IPS-20b (cell line): ENCODE measurements around the gene A3GALT2.
A peak's percentile ranks its signal among the peaks of the same experiment; 100 is the strongest.

Experiments used
- H3K27ac ChIP-seq: one replicate; pipeline ENCODE4 v1.5.1; 2013; ENCODE audit warnings: low read length
- H3K27me3 ChIP-seq: 2 replicates; pipeline ENCODE4 v1.6.1; 2013; ENCODE audit warnings: mild to moderate bottlenecking, low read length, inconsistent platforms; ENCODE audit not compliant: insufficient read depth
- H3K36me3 ChIP-seq: 2 replicates; pipeline ENCODE4 v1.6.1; 2013; ENCODE audit warnings: low read depth, mild to moderate bottlenecking, inconsistent platforms, low read length, moderate library complexity; ENCODE audit not compliant: insufficient read depth
- H3K4me1 ChIP-seq: 2 replicates; pipeline ENCODE4 v1.6.1; 2013; ENCODE audit warnings: mild to moderate bottlenecking, control low read depth, inconsistent platforms, low read length, moderate library complexity; ENCODE audit not compliant: insufficient read depth
- H3K4me3 ChIP-seq: 2 replicates; pipeline ENCODE4 v1.5.1; 2013; ENCODE audit warnings: mild to moderate bottlenecking, low read length, inconsistent platforms
- H3K9ac ChIP-seq: 2 replicates; pipeline ENCODE4 v1.6.1; 2013; ENCODE audit warnings: low read depth, mild to moderate bottlenecking, inconsistent platforms, low read length, moderate library complexity
- H3K9me3 ChIP-seq: 2 replicates; pipeline ENCODE4 v1.6.1; 2013; ENCODE audit warnings: mild to moderate bottlenecking, low read depth, low read length, inconsistent platforms; ENCODE audit not compliant: insufficient read depth

A3GALT2 gene

DNA sequence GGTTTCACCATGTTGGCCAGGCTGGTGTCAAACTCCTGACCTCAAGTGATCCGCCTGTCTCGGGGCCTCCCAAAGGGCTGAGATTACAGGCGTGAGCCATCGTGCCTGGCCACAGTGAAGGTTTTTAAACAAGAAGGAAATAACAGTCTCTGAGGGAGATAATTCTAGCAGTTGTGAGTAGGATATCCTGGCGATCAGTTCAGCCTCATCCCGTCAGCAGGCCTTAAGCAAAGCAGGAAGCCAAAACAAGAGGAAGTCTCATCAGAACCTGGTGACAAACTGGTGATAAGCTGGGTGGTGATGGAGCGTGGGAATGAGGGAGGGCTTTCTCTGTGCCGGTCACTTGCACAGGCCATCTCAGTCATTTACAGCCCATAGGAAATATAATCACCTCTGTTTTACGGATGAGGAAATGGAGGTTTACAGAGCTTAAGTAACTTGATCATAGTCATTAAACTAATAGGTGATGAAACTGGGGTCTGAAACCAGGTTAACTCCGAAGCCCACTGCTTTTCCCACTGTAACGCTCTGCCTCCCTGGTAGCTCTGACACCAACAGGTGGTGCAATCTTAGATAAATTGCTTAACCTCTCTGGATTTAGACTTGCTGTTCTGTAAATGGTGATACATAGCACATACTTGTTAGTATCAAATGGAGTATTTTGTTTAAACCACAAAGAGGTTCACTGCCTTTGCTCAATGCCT is 40.8 kb upstream of the A3GALT2 start:
- H3K4me1 ChIP-seq = peaks cover 34% of the 10 kb centered on the region
- no peak overlapping the region for H3K27ac ChIP-seq
- H3K9ac ChIP-seq = no peak overlapping the region
- no peaks in the 10 kb centered on the region for H3K9me3 ChIP-seq
- no peaks in the 10 kb centered on the region for H3K36me3 ChIP-seq
- H3K27me3 ChIP-seq = peaks cover 63% of the 10 kb centered on the region
- H3K4me3 ChIP-seq = no peak overlapping the region

DNA sequence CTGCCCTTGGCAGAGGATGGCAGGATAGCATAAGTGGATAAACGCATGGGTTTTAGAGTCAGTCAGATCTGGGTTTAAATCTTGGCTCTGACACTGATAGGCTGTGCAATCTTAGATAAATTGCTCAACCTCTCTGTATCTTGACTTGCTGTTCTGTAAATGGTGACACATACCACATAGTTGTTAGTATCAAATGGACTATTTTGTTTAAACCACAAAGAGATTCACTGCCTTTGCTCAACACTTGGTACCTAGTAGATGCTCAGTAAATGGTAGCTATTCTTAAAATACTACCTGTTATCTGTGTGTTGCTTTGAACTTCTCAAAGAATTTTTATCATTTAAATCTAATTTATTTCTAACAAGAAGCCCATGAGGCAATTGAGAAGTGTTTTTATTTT is 39.5 kb upstream of the A3GALT2 start:
- Histone ChIP-seq H3K27ac (no peak overlapping the region), H3K4me1 (peaks cover 34% of the 10 kb centered on the region), H3K27me3 (peaks cover 59% of the 10 kb centered on the region), H3K9ac (no peak overlapping the region), H3K9me3 (no peaks in the 10 kb centered on the region), H3K36me3 (no peaks in the 10 kb centered on the region), H3K4me3 (no peak overlapping the region)

DNA sequence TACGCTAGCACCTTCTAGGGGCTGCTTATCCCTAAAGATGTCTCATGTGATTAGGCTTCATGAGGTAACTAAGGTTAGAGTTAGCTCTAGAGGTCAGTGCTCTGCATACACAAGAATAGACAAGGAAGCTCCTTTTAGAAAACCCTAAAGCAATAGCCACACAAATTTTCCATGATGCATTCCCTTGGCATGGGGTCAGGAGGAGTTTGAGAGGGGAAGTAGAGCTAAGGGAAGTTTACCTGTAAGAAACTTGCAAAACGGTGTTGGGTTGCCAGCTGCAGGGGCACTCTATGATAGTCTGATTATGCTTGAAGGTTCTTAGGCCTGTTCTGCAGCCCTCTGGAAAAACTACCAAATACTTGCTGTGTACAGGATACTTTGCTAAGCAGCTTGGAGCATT is 39.0 kb upstream of the A3GALT2 start:
- peaks cover 59% of the 10 kb centered on the region for H3K27me3 ChIP-seq
- H3K27ac ChIP-seq = no peak overlapping the region
- H3K9me3 ChIP-seq = no peaks in the 10 kb centered on the region

DNA sequence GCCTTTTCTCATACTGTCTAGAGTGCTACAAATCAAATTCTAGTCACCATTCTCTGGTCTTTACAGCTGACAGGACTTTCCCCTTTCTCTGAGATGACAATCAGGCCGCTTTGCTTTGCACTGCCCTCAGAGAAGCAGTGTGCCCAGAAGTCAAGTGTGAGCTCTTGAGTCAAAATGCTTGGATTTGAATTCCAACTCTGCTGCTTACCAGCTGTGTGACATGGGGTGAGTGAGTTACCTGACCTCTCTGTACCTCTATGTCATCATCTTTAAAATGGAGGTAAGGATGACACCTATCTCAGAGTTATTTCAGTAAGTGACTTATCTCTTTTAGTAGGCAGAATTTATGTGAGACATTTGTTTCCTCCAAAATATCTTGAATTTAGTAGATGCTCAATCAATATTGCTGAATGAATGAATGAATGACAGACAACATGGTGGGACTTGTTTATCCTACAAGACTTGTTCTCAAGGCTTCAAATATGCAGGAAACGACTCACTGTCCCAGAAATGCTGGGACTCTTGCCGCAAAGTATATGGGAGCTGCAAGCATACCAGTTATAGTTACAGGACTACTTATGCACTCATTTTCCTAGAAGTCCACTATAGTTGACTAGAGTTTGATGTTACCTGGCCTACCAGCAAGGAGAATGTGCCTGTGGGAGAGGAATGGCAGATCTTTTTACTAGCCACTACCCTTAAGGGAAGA is 38.1 kb upstream of the A3GALT2 start:
- Histone ChIP-seq H3K4me3 (no peak overlapping the region), H3K36me3 (no peaks in the 10 kb centered on the region), H3K27me3 (peaks cover 69% of the 10 kb centered on the region), H3K9ac (no peak overlapping the region), H3K27ac (no peak overlapping the region), H3K9me3 (no peaks in the 10 kb centered on the region), H3K4me1 (peaks cover 25% of the 10 kb centered on the region)

More for the DNA sequence above, 39.0 kb upstream of the A3GALT2 start:
- Histone ChIP-seq H3K4me3 (no peak overlapping the region), H3K4me1 (peaks cover 33% of the 10 kb centered on the region), H3K9ac (no peak overlapping the region), H3K36me3 (no peaks in the 10 kb centered on the region)

DNA sequence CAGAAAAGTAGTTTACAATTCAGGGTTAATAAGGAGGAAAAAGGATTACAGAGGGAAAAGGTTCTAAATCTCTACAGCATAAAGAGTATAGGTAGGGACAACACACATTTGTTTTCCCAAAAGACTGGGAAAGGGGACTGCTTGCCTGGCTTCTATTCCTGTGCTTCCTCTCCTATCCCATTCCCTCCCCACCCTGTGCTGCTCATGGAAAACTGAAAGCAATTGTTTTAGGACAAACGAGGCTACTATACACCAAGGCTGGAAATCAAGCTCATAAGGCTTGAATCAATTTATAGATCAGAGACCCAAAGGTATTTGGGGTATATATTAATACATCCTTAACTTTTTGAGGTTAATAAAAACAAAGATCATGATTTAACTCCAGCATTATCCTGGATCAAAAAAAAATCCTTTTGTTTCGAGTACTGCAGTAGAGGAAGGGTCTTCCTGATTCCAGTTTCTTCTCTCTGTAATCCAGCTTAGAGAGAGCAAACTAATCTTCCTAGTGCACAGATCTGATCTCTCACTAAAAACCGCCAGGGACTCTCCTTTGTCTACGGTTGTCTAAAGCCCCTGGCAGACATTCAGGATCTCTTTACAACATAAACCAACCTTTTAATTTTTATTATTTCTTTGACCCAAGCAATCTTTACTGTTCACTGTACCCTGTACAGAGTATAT is 37.4 kb upstream of the A3GALT2 start:
- no peak overlapping the region for H3K4me3 ChIP-seq
- no peak overlapping the region for H3K9ac ChIP-seq
- H3K27ac ChIP-seq = no peak overlapping the region
- peaks cover 76% of the 10 kb centered on the region for H3K27me3 ChIP-seq
- no peaks in the 10 kb centered on the region for H3K36me3 ChIP-seq
- H3K9me3 ChIP-seq = no peaks in the 10 kb centered on the region
- peaks cover 20% of the 10 kb centered on the region for H3K4me1 ChIP-seq

DNA sequence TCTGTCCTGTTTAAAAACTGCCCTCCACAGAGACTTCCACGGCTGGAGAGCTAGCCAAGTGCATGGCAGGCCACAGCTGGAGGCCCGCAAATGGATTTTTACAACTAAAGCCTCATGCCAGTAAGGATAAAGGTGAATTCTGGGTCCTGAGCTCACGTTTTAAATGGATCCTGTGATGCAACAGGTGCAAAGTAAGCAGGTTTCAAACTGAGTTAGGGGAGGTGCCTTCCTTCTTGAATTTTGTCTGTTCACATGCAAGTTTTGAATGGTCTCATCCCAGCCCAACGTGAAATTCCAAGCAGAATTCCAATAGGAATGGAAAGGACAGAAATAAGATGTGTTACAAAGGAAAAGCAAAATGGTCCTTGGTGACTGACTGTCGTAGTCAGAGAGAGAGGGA is 36.2 kb upstream of the A3GALT2 start:
- Histone ChIP-seq H3K36me3 (no peaks in the 10 kb centered on the region), H3K4me1 (peaks cover 8% of the 10 kb centered on the region; the same call in 1 of the 2 replicates), H3K27ac (no peak overlapping the region), H3K4me3 (no peak overlapping the region), H3K9ac (no peak overlapping the region), H3K27me3 (peaks cover 82% of the 10 kb centered on the region), H3K9me3 (no peaks in the 10 kb centered on the region)

DNA sequence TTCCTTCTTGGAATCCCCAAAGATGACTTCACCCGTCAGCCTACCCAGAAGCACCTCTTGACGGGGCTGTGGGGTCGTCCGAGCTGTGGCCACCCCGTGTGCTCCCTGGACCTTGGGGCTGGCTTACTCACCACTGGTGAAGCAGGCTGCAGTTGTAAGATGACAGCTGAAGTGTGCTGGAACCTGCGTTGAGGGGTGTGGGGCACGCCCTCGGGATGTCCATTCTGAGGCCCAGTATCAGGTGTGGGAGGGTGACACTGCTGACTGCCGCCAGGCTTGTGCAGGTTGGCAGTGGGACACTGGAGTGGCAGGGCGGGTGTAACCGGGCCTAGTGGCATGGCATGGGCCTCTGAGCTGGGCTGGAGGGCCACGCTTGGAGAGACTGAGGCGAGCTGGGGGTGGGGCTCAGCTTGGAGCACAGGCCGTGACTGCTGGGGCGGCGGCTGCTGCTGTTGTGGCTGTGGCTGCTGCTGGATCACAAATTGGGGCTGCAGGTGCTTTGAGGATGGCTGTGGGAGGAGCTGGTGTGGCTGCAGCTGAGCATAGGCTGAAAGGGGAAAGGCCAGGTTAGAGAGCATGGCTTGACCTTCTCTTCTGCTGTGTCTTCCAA is 33.9 kb upstream of the A3GALT2 start:
- no peak overlapping the region for H3K9ac ChIP-seq
- H3K4me3 ChIP-seq = no peak overlapping the region
- no peaks in the 10 kb centered on the region for H3K9me3 ChIP-seq
- H3K27me3 ChIP-seq = peaks cover 93% of the 10 kb centered on the region
- H3K4me1 ChIP-seq = peaks cover 6% of the 10 kb centered on the region; the same call in 1 of the 2 replicates
- H3K27ac ChIP-seq = no peak overlapping the region
- no peaks in the 10 kb centered on the region for H3K36me3 ChIP-seq

DNA sequence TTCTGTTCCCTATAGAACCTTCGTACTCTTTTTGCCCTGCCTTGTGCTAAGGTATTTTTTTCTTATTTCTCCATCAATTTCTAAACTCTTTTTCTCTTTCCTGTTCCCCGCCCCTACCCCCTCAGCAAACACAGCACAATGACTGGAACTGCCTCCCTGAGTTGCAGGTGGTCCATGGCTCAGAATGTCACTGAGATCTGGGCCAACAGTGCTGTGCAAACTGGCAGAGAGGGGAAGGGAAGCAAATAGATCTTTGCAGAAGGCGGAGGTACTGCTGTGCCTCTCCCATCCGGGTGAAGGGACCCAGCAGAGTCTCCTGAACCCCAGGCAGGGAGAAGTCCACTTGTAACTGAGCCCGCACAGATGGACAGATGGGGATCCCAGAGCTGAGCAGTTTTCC is 32.6 kb upstream of the A3GALT2 start:
- Histone ChIP-seq H3K36me3 (no peaks in the 10 kb centered on the region), H3K4me3 (no peak overlapping the region), H3K27me3 (peaks cover 88% of the 10 kb centered on the region), H3K4me1 (peaks cover 8% of the 10 kb centered on the region; the same call in 1 of the 2 replicates), H3K9ac (no peak overlapping the region), H3K9me3 (no peaks in the 10 kb centered on the region), H3K27ac (no peak overlapping the region)

DNA sequence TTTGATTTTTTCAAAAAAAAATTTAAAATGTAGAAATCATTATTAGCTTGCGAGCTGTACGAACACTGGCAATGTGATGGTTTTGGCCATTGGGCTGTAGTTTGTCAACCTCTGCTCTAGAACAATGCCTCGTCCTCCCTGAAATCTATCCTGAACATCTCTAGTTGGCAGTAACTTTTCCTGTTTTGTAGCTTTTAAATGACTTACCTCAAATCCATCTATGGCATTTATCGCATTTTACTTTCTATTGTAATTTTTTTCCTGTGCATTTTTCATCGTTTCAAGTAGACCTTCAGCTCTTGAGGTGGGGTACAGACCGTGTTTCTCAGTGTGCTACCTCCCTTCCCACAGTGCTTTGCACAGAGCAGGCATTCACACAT is 30.4 kb upstream of the A3GALT2 start:
- peaks cover 92% of the 10 kb centered on the region for H3K27me3 ChIP-seq
- H3K9ac ChIP-seq = no peak overlapping the region
- no peak overlapping the region for H3K27ac ChIP-seq
- H3K9me3 ChIP-seq = no peaks in the 10 kb centered on the region
- H3K36me3 ChIP-seq = no peaks in the 10 kb centered on the region
- no peak overlapping the region for H3K4me3 ChIP-seq
- peaks cover 24% of the 10 kb centered on the region; the same call in 1 of the 2 replicates for H3K4me1 ChIP-seq

DNA sequence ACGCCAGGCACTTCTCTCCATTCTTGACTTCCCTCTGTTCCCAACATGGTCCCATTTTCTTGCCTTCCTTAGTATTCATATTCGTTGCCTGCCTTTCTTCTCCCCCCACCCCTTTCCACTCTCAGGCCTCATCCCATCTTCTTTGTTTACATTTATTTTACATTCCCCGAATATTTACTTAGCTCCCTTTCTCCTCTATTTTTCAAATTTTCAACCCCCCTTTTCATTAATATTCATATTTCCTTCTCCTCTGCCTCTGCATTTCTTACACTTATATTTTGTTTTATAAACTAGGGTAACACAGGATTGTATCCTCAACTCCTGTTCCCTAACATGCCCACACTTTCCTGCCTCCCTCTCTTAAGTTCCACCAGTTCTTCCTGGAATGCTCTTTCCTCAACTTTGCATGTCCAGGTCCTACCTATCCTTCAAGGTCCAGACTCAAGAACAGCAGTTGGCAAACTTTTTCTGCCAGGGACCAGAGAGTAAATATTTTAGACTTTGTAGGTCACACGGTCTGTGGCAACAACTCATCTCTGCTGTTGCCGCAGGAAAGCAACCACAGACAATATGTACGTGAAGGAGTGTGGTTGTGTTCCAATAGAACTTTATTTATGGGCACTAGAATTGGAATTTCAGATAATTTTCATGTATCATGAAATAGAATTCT is 29.8 kb upstream of the A3GALT2 start:
- Histone ChIP-seq H3K9me3 (no peaks in the 10 kb centered on the region), H3K36me3 (no peaks in the 10 kb centered on the region), H3K27ac (no peak overlapping the region), H3K4me3 (peak overlapping the region; percentile 73), H3K4me1 (peaks cover 28% of the 10 kb centered on the region; the same call in 1 of the 2 replicates), H3K27me3 (peaks cover 95% of the 10 kb centered on the region), H3K9ac (peak overlapping the region; percentile 36; the same call in 1 of the 2 replicates)
